HG02970 (cell line): ENCODE results near the gene FAM83C.

Experiments
- ATAC-seq: cut with Tn5 transposase; IDR thresholded peaks from one replicate; pipeline ENCODE4 v1.9.1; 2021; ENCODE audit warnings: mild to moderate bottlenecking, moderate library complexity, moderate number of reproducible peaks; ENCODE audit not compliant: unreplicated experiment, low FRiP score

FAM83C gene

DNA sequence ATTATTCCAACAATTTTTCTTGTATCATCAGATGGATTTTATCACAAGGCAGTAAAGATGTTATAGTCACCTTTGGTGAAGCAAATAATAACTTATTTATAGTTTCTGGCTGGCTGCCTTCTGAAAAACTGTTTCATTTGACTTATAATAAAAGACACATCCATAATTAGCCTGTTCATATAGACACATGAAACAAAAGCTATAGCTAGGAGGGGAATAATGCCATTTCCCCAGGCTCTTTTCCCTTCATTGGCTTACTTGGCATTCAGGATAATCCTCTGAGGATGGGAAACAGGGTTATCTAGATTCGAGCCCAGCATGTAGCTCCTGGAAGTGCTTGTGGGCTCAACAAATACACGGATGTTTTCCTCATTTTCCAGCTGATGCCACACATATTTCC is 48.2 kb downstream of the FAM83C start:
- no peak for ATAC-seq

DNA sequence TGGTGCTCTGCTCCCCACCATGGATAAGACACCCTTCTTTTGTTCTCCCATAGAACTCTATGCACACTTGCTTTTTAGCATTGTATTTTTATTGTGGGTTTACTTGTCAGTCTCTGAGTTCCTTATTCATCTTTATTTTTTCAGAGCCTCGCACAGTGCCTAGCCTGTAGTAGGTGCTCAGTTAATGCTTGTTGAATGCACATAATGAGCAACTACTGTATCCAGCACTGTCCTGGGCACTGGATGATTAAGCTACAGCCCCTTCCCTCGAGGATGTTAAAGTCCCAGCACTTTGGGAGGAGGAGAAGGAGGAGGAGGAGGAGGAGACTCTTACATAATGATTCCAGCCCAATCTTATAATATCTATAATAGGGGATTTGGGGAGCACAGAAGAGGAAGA is 48.9 kb downstream of the FAM83C start:
- no peak for ATAC-seq

DNA sequence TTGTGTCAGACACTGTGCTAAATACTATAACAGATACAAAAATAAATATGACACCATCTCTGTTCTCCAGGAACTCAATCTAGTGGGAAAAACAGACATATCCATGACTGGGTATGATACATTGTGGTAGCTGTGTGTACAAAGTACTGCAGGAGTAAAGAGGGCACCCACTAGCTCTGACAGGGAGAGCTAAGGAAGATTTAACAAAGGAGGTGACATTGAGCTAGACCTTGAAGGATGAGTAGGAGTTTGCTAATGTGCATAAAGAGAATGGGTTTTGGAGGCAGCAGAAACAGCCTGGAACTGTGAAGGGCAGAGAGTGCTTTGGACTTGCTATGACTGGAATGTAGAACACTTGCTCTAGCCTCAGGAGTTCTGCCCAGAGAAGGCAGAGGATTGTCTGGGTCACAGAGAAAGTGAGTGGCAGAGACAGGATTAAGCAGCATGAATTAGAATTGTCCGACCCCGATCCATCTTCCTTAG is 51.4 kb downstream of the FAM83C start:
- ATAC-seq: no peak

DNA sequence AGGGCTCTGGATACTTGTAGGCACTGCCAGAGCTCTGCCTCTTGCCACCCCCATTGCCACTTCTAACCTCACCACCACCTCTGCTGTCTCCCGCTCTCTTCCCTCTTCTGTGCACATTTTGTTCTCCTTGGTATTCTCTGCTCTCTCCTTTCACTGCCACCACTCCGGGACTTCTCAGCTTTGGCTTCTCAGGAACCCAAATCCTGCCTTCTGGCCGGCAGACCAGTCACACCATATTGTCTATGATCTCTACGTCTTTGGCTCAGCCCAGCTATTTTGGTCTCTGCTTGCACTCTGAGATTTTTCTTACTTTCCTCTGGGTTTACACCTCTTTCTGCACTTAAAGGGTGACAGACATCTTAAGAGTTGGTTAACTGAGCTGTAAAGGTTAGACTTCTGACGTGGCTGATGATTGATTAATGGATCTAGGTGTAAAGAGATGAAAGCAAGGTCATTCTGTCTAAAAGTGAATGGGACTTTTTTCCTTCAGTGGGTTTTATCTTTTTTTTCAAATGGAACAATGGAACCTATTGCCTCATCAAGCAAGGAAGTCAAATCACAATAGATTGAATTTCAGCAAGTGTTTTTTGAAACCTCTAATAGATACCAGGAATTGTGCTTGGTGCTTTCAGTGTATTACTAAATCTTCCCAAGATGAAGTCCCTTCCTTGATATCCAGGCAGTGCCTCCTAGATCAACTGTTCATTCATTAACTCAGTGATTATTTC is 52.0 kb downstream of the FAM83C start:
- no peak for ATAC-seq

DNA sequence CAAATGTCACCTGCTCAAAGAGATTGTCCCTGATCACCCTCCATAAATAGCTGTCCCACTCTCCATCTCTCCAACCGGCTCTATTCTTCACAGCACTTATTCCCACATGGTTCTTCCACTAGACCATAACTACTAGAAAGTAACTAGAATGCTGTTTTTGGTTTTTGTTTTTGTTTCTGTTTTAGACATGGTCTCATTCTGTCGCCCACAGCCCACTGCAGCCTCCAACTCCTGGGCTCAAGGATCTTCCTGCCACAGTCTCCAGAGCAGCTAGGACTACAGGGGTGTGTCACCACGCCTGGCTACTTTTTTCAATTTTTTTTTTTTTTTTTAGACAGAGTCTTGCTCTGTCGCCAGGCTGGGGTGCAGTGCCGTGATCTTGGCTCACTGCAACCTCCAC is 53.5 kb downstream of the FAM83C start:
- no peak for ATAC-seq

DNA sequence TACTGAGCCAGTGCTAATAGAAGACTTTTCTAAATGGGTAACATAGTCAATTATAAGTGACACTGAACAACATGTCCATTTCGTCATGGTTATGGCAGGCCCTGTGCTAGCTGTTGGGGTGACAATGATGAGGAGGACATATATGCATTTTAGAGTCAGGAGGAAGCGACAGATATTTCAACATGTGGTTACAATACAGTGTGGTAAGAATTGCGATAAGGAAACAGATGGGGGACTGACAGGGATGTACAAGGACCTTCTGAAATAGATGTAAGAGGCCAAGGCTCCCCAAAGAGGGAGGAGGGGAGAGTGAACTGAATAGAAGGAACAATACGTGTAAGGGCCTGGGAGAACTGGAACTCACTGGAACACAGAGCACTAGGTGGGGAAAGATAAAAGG is 54.1 kb downstream of the FAM83C start:
- ATAC-seq: no peak

DNA sequence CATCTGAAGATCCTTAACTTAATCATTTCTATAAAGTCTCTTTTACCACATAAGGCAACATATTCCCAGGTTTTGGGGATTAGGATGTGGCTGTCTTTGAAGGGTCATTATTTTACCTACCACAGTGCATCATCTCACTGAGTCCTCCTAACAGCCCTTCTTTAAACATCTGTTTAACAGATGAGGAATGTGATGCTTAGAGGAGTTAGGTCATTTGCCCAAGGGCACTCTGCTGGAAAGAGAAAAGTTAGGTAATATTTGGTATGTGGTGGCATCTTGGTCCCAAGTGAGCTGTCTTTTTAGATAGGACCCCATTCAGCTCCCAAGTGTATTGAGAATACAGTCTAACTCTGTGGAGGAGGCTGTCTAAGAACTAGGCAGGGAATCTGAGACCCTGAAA is 54.7 kb downstream of the FAM83C start:
- ATAC-seq: no peak

DNA sequence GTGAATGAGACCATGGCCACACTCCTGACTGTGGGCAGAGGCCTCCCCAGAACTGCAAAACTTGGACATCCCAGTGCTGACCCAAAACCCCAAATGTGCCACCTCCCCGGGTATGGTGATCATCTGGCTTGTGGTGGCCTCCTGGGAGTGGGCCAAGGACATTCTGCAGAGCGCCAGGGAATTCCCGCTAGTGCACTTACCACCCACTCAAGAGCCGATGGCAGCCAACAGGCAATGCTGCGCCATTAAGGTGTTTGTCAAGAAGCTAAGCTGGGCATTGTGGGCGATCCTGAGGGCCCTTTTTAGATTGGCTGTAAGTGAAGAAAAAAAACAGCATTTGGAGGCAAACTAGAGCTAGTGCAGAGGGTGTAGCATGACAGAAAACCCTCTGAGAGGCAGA is 56.3 kb downstream of the FAM83C start:
- no peak for ATAC-seq
